Chondrocyte (in vitro differentiated cells): ENCODE measurements around the gene GASK1A. TPM values are rescaled to one million over a fixed set of nuclear protein-coding genes. Genes with fewer than 3 reads are reported as not detected.

Source experiments
- DNase-seq: peaks from one replicate; pipeline ENCODE4 v3.0.0; 2021; ENCODE audit warnings: mixed read lengths, low spot score
- H3K27ac Mint-ChIP-seq: one replicate; pipeline ENCODE4 v1.8.0; 2021; ENCODE audit warnings: mild to moderate bottlenecking, moderate library complexity, mixed read lengths; ENCODE audit not compliant: unreplicated experiment
- H3K27me3 Mint-ChIP-seq: 2 replicates; pipeline ENCODE4 v1.8.0; 2021; ENCODE audit warnings: low read depth, mixed read lengths
- H3K36me3 Mint-ChIP-seq: 2 replicates; pipeline ENCODE4 v1.8.0; 2021; ENCODE audit warnings: low read depth, mixed read lengths
- H3K4me1 Mint-ChIP-seq: 2 replicates; pipeline ENCODE4 v1.8.0; 2021; ENCODE audit warnings: low read depth, mild to moderate bottlenecking, mixed read lengths
- H3K4me3 Mint-ChIP-seq: one replicate; pipeline ENCODE4 v1.8.0; 2021; ENCODE audit warnings: mild to moderate bottlenecking, moderate library complexity, mixed read lengths; ENCODE audit not compliant: unreplicated experiment
- H3K9me3 Mint-ChIP-seq: 2 replicates; pipeline ENCODE4 v1.8.0; 2021; ENCODE audit warnings: low read depth, mixed read lengths
- total RNA-seq: library from RNA; stranded (reverse); gene quantifications from 3 replicates; pipeline ENCODE4 v1.2.1, GENCODE V29; 2021
- TF ChIP-seq, protein P1 (sequence below): fragments of 200-600 bp; sonication (generic); IDR thresholded peaks from 2 replicates; pipeline ENCODE4 v1.5.0; 2021; ENCODE audit warnings: antibody characterized with exemption, mild to moderate bottlenecking, moderate library complexity

Gene GASK1A
- total RNA-seq, 1 donor from 2014 or later: 0.17 TPM

DNA sequence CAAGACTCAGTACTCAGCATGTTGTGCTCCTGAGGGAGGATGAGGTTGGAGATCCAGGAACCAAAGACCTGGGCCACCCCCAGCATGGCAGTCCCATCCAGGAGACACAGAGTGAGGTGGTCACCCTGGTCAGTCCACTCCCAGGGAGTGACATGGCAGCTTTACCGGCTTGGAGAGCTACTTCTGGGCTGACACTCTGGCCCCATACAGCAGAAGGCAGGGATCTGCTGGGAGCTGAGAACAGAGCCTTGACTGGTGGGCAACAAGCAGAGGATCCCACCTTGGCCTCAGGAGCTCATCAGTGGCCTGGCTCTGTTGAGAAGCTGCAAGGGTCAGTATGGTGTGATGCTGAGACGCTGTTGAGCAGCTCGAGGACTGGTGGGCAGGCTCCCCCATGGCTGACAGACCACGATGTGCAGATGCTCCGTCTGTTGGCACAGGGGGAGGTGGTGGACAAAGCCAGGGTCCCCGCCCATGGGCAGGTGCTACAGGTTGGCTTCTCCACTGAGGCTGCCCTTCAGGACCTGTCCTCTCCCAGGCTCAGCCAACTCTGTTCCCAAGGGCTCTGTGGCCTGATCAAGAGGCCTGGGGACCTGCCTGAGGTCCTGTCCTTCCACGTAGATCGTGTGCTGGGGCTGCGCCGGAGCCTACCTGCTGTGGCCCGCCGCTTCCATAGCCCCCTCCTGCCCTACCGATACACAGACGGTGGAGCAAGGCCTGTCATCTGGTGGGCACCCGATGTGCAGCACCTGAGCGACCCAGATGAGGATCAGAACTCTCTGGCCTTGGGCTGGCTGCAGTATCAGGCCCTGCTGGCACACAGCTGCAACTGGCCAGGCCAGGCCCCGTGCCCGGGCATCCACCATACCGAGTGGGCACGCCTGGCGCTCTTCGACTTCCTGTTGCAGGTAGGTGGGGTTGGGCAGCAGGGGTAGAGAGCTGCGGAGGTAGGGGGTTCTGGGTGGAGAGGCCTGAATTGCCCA is 53.8 kb downstream of the GASK1A start:
- no peak overlapping the region for H3K27ac Mint-ChIP-seq
- DNase-seq: no peak
- no peaks in the 10 kb centered on the region for H3K36me3 Mint-ChIP-seq
- H3K4me1 Mint-ChIP-seq: no peaks in the 10 kb centered on the region
- peaks cover 8% of the 10 kb centered on the region for H3K27me3 Mint-ChIP-seq
- no peak overlapping the region for H3K4me3 Mint-ChIP-seq
- TF ChIP-seq, protein P1, sequence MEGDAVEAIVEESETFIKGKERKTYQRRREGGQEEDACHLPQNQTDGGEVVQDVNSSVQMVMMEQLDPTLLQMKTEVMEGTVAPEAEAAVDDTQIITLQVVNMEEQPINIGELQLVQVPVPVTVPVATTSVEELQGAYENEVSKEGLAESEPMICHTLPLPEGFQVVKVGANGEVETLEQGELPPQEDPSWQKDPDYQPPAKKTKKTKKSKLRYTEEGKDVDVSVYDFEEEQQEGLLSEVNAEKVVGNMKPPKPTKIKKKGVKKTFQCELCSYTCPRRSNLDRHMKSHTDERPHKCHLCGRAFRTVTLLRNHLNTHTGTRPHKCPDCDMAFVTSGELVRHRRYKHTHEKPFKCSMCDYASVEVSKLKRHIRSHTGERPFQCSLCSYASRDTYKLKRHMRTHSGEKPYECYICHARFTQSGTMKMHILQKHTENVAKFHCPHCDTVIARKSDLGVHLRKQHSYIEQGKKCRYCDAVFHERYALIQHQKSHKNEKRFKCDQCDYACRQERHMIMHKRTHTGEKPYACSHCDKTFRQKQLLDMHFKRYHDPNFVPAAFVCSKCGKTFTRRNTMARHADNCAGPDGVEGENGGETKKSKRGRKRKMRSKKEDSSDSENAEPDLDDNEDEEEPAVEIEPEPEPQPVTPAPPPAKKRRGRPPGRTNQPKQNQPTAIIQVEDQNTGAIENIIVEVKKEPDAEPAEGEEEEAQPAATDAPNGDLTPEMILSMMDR: no peak
- no peaks in the 10 kb centered on the region for H3K9me3 Mint-ChIP-seq

GRCh38 chr3:43034200-43034599 is 55.1 kb downstream of the GASK1A start:
- H3K9me3 Mint-ChIP-seq: no peaks in the 10 kb centered on the region
- TF ChIP-seq, protein P1: no peak
- H3K4me3 Mint-ChIP-seq: no peak overlapping the region
- H3K4me1 Mint-ChIP-seq: no peaks in the 10 kb centered on the region
- H3K27me3 Mint-ChIP-seq: peaks cover 8% of the 10 kb centered on the region
- H3K36me3 Mint-ChIP-seq: no peaks in the 10 kb centered on the region
- no peak for DNase-seq
- no peak overlapping the region for H3K27ac Mint-ChIP-seq

- TF ChIP-seq, protein P1: no peak
- peaks cover 8% of the 10 kb centered on the region for H3K27me3 Mint-ChIP-seq
- no peak overlapping the region for H3K27ac Mint-ChIP-seq
- no peaks in the 10 kb centered on the region for H3K9me3 Mint-ChIP-seq
- H3K4me3 Mint-ChIP-seq: no peak overlapping the region
- no peaks in the 10 kb centered on the region for H3K36me3 Mint-ChIP-seq
- no peaks in the 10 kb centered on the region for H3K4me1 Mint-ChIP-seq
- DNase-seq: no peak
Observed at GRCh38 chr3:43034911-43035310, 55.8 kb downstream of the GASK1A start.

DNA sequence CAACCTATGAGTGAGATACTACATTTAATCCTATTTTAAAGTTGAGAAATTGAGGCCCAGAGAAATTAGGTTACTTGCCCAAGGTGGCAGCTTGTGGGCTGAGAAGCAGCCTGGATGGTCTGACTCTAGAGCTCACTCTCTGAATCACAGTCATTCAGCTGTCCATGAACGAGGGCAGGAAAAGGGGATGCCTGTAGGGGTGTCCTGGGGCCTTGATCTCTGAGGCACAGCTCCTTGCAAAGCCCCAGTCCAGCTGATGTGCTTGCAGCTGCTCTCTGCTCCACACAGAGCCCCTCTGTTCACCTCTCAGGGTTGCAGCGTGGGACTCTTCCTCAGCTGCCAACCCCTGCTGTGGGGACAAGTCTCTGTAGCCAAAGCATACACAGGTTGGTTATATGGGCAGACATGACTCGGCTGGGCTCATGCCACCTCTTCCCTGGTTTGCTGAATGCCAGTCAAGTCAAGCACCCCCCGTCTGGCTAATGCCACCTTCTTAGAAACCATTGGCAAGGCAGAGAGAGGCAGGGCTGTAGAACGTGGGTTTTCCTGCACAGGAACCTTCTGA is 56.8 kb downstream of the GASK1A start:
- Mint-ChIP-seq H3K27me3 (peaks cover 8% of the 10 kb centered on the region), H3K27ac (no peak overlapping the region), H3K36me3 (no peaks in the 10 kb centered on the region), H3K4me3 (no peak overlapping the region), H3K9me3 (no peaks in the 10 kb centered on the region), H3K4me1 (no peaks in the 10 kb centered on the region)
- DNase-seq: no peak
- TF ChIP-seq, protein P1: no peak

- Mint-ChIP-seq H3K36me3 (no peaks in the 10 kb centered on the region), H3K4me1 (no peaks in the 10 kb centered on the region), H3K9me3 (no peaks in the 10 kb centered on the region), H3K4me3 (no peak overlapping the region), H3K27me3 (peaks cover 8% of the 10 kb centered on the region), H3K27ac (no peak overlapping the region)
- DNase-seq: no peak
- TF ChIP-seq, protein P1: no peak
Observed at GRCh38 chr3:43036621-43037423, 57.7 kb downstream of the GASK1A start.
